GM12878 (cell line): ENCODE results near the gene IL16.

Experiments
- CBX5 ChIP-seq: sonication (generic); IDR thresholded peaks from 2 replicates; pipeline ENCODE4 v1.6.1; 2016; ENCODE audit warnings: low read depth, moderate library complexity, mild to moderate bottlenecking, inconsistent platforms
- MTA3 ChIP-seq: IDR thresholded peaks from 2 replicates; pipeline ENCODE4 v1.6.1; 2012; ENCODE audit warnings: low read length, inconsistent platforms, borderline replicate concordance

DNA sequence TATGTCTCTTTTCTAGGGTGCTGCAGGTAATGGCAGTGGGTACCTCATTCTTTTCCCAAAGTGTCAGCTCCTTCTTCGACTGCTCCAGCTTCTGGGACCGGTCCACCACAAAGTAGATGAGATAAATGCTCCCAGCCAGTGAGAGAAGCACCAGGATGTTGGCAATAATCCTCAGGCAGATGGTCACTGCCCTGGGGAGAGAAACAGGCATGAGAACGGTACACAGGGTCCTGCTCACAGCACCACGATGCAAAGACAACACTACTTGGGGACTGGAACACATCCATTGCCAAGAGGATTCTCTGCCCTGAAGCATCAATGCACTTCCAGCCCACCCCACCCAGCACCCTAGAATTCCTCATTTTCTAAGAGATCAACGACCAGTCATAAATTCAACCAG lies 155.0 kb downstream of the IL16 start:
- TF ChIP-seq CBX5, result no peak
- no peak for TF ChIP-seq MTA3
